ENCODE data around the gene LRRC27.

LRRC27 gene

GRCh38 chr10:132388891-132389432, 57.0 kb downstream of the LRRC27 start:
- no peak overlapping the region for H3K4me3 ChIP-seq (ENCODE audit: low read depth, low read length)

DNA sequence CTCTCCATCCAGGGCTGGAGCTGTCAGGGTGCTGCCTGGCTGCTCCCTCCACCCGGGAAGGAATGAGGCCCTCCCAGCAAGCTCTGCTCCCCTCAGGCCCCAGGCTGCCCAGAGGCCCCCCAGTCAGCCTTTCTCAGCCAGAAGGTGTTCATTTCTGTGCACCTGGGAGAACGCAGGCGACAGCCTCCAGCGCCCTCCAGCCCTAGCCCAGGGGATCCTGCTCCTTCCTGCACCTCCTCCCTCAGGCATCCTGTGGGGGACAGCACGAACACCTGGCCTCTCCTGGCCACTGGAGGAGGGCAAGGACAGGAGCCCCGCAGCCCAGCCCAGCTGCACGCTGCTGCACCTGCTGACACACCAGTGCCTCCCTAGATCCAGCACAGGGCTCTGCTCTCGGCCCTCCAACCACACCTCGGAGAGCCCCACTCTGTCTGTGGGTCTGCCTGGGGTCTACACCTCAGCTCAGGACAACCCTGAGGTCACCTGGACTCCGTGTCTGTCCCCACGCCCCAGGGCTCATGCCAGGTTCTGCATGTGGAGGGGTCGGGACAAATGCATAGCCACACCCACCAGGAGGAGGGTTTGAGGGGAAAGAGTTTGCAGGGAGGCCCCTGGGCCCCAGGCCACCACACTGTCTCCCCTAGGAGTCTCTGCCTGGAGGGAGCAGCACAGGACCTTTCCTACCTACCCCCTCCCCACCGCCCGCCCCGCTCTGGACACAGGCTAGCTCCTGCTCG, 57.6 kb downstream of the LRRC27 start:
- H3K4me3 ChIP-seq (ENCODE audit: low read depth, low read length): no peak overlapping the region

DNA sequence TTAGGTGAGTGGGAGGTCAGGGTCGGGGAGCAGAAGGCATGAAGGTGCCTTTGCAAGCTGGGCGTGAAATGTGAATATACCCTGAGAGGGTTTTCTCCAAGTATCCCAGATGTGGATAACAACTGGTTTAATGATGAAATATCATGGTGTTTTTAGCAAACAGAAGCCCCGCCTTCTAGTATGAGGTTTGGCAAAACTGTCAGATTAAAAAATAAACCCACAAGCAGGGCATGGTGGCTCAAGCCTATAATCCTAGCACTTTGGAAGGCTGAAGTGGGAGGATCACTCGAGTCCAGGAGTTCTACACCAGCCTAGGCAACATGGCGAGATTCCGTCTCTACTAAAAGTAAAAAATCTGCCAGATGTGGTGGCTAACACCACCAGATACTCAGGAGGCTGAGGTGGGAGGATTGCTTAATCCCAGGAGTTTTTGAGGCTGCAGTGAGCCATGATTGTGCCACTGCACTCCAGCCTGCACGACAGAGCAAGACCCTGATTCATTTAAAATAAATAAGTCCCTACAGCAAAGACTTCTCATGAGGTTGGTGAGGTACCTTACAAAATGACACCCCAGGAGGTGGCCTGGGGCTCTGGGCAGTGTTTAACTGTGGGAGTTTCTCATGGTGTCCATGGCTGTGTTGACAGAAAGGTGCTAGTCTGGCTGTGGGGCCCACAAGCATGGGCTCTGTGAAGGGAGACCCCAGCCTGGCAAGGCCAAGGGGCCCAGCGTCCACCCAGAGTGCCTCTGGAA, 58.4 kb downstream of the LRRC27 start:
- H3K4me3 ChIP-seq (ENCODE audit: low read depth, low read length): no peak overlapping the region

DNA sequence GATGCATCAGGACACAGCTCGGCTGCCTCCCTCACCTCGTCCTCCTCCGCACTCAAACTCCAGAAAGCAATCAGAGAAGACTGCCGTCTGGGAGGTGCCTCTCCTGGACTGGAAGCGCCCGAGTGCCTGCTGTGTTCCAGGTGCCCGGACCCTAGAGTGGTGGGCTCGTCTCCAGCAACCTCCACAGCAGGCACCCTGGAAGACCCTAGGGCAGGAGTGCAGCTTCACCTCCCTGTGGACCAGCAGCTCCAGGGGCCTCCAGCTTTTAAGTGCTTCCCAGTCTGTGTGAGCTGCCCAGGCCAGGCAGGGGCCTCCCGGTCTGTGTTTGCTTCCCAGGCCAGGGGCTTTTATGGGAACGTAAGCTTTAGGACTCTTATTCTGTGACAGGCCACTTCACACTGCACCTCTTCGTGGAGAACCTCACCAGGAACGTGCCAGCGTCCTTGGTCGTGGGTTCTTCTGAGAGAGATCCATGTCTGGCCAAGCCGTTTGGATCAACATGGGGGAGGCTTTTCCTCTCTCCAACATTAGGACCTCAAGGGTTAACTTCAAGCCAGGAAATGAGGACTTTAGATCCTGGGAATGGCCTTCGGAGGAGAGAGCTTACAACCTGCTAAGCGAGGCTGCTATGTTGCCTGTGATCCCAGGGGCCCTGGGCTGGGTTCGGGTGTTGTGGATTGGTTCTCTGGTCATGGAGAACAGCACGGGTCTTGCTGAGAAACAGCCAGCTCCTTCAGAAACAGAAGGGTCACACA, 59.1 kb downstream of the LRRC27 start:
- H3K4me3 ChIP-seq (ENCODE audit: low read depth, low read length): no peak overlapping the region

DNA sequence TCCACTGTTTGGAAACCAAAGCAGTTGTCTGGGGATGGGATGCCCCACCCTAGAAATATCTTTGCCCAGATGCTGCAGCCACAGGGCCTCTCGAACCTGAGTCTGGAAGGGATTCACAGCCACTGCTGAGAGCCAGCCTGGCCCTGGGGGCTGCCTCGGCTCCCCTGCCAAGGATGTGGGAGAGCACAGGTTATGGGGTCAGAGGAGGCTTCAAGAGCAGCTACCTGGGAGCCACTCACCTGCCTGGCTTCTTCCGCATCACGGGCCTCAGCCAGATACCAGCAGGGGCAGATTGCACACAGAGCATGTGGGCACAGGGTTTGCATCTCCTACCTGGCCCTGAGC, 59.7 kb downstream of the LRRC27 start:
- no peak overlapping the region for H3K4me3 ChIP-seq (ENCODE audit: low read depth, low read length)

GRCh38 chr10:132392184-132392800, 60.3 kb downstream of the LRRC27 start:
- H3K4me3 ChIP-seq (ENCODE audit: low read depth, low read length): no peak overlapping the region

- H3K4me3 ChIP-seq (ENCODE audit: low read depth, low read length): no peak overlapping the region
Measured at GRCh38 chr10:132392811-132393694, 61.1 kb downstream of the LRRC27 start.

DNA sequence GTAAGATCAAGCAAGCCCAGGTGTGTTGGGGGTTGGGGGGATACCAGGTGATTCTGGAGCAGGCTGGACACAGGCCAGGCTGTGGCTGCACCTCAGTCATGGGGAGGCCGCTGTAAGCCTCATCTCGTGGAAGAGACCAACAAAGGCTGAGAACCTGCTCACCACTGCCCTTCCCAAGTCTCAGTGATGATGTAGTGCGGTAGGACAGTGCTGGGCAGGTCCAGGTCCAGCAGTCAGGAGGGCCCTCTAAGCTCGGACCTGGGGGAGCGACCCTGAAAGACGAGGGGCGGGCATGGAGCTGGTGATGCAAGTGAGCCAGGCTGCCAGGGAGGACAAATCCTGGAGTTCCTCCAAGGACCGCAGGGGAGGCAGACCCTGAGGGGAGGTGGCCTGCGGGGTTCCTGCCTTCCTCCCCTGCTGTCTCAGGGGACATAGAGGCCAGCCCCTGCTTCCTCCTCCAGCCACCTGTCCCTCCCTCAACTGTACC, 61.7 kb downstream of the LRRC27 start:
- no peak overlapping the region for H3K4me3 ChIP-seq (ENCODE audit: low read depth, low read length)

DNA sequence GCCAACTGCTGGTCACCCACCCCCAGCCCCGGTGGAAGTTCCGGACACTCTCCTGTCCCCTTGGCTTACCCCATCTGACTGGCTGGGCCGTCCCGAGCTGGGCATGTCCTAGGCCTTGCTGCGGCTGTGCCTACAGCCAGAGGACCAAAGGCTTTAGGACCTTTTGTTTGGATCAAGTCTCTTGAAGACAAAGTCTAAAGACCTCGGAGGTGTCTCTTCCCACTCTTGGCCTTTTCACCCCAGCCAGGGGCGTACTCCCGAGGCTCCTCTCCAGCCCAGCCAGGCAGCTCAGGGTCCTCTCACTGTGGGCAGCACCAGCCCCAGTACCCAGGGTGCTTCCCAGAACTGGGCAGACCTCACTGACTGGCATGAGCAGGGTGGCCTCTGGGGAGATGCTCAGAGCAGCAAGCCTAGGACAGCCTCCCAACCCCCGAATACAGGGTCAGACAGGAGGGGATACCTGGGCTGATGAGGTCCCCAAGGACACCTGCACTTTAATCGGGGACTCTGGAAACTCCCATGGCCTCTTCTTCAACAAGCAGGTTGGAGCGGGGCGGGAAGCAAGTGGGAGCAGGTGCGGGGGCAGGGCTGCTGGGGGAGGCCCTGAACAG, 62.3 kb downstream of the LRRC27 start:
- no peak overlapping the region for H3K4me3 ChIP-seq (ENCODE audit: low read depth, low read length)

GRCh38 chr10:132394936-132395703, 63.1 kb downstream of the LRRC27 start:
- no peak overlapping the region for H3K4me3 ChIP-seq (ENCODE audit: low read depth, low read length)

DNA sequence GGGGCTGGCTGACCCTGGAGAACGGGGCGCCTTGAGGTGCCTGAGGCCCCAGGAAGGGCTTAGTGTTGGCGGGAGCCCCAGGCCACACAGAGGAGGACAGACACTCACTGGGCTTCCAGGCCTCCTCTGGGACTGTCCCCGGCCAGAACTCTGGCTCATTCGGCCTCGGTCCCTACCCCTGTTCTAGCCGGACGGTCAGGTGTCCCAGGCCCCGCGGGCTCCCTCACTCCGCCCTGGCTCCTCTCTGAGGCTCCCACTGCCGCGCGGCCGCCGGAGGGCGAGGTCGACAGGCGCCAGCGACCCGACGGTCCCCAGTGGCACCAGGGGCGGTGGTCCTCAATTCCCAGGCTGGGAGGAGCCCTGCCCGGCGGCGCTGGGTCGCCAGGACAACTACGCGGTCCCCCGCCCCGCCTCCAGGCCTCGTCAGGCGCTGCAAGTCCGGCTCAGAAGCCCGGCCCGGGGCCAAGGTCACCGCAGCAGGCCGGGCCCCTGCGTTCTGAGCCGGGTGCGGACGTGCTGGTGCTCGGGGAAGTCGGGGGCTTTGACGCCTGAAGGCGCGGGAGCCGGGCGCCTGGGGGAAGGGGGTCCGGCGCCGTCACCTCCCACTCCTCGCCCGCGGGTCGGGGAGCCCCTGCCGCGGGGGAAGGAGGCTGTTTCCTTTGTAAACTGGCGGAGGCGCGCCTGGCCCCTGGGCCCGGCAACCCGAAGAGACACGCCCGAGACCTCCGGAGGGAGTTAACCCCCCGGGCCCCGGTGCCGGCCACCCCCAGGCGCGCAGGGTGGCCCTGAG, 63.9 kb downstream of the LRRC27 start:
- H3K4me3 ChIP-seq (ENCODE audit: low read depth, low read length): peak overlapping the region; percentile 17

DNA sequence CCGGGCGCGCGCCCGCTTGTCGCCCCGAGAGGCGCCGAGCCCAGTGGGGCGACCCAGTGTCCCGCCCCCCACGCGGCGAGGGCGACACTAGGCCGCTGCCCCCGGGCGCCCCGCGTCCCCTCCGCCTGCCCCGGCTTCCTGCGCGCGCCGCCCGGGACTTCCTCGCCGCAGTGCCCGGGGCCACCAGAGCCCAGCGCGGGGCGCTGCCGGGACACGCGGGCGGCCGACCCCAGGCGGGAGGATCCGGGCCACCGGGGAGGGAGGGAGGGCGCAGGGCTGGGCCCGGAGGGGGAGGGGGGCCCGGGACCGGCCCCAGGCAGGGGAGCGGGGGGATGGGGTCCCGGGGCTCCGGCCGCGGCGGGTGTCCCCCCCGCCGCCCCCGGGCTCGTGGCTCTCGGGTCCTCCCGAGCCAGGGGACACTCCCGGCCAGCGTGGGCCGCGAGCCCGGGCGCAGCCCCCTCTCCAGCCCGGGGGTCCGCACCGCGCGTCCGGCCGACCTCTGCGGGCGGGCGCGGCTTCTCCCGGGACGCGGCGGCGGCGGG, 64.6 kb downstream of the LRRC27 start:
- peak overlapping the region; percentile 17 for H3K4me3 ChIP-seq (ENCODE audit: low read depth, low read length)

DNA sequence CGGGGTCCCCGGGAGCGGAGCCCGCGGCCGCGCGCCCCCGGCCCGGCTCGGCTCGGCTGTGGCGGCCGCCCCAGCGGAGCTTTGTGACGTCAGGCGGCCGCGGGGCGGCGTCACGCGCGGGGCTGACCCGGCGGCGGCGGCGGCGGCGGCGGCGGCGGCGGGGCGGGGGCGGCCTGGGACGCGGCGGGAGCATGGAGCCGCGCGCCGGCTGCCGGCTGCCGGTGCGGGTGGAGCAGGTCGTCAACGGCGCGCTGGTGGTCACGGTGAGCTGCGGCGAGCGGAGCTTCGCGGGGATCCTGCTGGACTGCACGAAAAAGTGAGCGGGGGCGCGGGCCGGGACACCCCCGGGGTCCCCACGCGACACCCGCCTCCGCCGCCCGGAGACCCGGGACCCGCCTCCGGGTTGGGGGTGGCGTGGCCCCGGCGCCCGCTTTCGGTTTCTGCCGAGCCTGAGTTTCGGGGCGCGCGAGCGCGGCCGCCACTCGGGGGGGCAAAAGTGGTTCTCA, 65.1 kb downstream of the LRRC27 start, which contains the start of gene PWWP2B:
Gene PWWP2B, plus strand, starts transcription at position 165 of the 506 bp plus-strand sequence. Its CDS starts 27 bp downstream, at position 192.
- peak within 1 kb of the TSS; percentile 48 for H3K4me3 ChIP-seq (ENCODE audit: low read depth, low read length)

DNA sequence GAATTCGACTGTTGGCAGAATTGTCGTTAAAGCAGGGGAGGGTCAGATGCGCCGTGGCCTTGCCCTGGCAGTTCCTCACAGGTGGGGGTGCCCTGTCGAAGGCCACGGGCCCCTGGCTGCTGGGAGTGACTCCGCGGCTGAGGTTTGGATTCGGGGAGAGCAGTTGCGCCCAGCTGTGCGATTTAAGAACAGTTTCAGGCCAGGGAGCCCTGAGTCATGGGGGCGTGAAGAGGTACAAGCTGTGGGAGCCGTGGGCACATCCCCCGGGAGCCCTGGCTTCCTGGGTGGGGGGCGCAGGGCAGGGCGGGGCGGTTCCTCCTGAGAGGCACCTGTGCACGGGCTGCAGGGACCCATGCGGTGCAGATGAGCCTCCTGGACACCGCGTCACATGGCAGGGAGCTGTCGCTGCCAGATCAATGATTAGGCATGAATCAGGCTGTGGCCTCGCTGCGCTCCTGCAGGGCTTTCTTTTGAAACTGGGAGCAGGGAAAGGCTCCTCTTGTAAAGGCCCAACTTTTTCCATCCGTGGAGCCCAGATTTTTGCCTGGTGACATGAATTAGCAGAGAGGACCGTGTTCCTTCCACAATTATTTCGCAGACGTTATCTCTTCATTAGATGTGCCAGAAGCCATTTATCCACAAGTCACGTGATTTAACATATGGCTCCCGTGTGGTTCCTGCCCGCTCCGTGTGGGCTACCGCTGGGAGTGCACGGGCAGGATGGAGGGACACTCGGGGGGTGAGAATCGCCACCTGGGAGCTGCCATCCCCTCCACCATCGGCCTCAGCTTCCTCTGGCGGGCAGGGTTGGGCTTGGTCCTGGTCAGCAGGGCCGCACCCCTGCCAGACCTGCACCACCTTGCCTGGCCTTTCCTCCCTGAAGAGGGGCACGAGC, 65.9 kb downstream of the LRRC27 start:
- H3K4me3 ChIP-seq (ENCODE audit: low read depth, low read length): peak overlapping the region; percentile 17

DNA sequence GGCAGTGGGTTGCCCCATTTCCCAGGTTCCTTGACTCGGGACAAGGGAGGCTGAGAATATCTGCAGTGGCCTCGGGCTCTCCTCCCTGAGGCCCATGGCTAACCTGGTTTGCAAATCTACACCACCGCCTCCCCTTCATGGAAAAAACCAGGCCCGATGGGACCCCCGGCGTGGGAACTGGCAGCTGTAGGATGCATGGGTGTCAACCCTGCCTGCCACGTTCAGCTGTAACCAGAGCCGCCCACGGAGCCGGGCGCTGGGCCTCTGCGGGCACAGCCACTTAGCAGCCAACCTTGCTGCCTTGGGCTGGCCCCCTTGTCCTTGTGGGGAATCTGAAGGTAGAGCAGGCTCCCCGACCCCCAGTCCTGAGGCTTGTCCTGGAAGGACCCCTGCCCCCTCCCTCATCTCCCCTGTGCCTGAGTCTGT, 66.6 kb downstream of the LRRC27 start:
- no peak overlapping the region for H3K4me3 ChIP-seq (ENCODE audit: low read depth, low read length)

Data from iPS-11a (cell line).